ENCODE results near the gene TNPO3. TPM values are rescaled to one million over a fixed set of nuclear protein-coding genes. Genes with fewer than 3 reads are reported as not detected.

Gene TNPO3
- total RNA-seq = 39.9 and 40.5 TPM in 2 replicates

DNA sequence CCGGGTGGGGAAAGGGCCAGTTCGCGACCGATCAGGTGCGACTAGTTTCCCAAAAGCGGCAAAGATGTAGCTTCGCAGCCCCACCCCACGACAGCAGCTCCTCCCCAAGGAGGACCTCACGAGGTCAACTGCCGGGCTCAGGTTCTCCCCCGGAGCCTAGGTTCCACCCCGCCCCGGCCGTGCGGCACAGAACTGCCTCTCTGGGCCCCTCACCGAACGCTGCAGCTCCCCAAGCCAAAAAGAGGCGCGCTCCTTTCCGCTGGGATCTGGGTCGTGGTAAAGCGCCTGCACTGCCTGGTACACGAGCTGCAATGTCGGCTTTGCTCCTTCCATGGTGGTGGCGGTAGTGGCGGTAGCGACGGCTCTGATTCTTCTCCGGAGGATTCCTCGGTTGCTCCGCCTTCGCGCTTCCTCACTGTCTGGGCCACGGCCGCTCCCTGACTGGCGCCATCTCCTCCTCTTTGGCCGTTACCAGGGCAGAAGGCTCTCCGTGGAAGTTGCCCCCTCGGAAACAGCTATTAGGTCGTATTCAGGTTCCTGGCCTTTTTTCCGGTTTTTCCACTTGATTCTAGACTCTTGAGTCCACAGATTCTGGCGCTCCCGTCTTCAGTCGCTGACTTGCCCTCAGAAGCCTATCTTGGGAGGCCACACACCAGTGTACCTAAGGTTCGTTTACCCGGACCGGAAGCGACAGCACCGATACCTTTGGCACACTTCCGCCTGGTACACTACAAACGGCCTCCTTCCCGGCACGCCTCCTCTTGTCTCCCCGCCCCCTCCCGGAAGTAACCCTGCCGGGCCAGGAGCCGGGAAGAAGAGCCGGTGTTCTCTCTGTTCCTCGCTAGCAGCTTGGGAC is at the start of gene TNPO3:
TSS of gene TNPO3 (minus strand) at position 674 of the 856 bp plus-strand sequence. CDS start at position 333, 341 bp downstream.
- peak; percentile 87 to 91 for DNase-seq (ENCODE audit: low read depth in 2 of 2)

- DNase-seq (ENCODE audit: low read depth in 2 of 2) = no peak
Measured at GRCh38 chr7:129103561-129104324, 48.8 kb upstream of the TNPO3 start.

DNA sequence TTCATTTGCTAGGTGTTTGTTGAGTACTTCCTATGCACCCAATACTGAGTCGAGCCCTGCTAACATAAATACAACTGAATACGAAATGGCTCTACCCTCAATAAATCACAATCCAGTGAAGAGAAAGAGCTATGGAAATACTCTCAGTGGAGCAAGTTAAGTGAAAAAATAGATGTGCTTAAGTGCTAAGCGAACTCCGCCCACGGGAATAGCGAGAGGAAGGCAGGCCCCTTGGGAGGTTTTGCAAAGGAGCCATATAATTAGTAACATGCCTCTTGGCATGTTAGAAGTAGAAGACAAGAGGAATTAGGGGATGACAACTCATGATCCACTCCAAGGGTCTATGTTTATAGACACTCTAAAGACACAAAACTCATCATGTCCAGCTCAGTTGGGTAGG is 46.8 kb upstream of the TNPO3 start:
- DNase-seq (ENCODE audit: low read depth in 2 of 2) = no peak

DNA sequence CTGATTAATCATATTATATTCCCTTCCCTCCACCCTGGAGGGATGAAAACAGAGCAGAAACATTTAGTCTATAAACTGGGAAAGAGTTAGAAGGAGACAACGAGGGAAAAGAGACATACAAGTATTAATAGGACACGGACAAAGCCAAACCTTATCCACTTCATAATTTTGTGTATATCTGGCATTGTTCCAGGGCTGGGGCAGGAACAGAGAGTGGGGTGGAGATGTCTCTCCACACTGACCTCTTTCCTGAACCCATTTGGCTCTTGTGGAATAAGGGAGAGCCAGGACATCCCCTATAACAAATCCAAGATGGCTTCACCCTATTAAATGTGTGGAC is 45.9 kb upstream of the TNPO3 start:
- no peak for DNase-seq (ENCODE audit: low read depth in 2 of 2)

GRCh38 chr7:129098409-129099084 is 43.6 kb upstream of the TNPO3 start:
- DNase-seq (ENCODE audit: low read depth in 2 of 2) = no peak

GRCh38 chr7:129095258-129095657 is 40.3 kb upstream of the TNPO3 start:
- DNase-seq (ENCODE audit: low read depth in 2 of 2) = no peak

- no peak for DNase-seq (ENCODE audit: low read depth in 2 of 2)
Measured at GRCh38 chr7:129094501-129094900, 39.6 kb upstream of the TNPO3 start.

DNA sequence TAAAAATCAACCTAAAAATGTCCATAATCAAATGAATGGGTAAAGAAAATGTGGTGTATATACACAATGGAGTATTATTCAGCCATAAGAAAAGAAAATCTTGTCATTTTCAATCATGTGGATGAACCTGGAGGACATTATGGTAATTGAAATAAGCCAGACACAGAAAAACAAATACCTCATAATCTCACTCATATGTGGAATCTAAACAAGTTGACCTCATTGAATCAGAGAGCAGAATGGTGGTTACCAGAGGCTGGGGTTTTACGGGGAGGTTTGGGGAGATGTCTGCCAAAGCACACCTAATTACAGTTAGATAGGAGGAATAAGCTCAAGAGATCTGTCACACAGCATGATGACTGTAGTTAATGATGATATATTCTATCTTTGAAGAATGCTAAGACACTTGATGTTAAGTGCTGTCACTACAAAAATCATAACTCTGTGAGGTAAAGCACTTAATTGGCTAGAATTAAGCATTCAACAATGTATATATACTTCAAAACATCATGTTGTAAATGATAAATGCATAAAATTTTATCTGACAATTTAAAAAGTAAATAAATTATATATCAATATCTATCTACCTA is 39.1 kb upstream of the TNPO3 start:
- no peak for DNase-seq (ENCODE audit: low read depth in 2 of 2)

- peak; percentile 57 to 74 for DNase-seq (ENCODE audit: low read depth in 2 of 2)
Measured at GRCh38 chr7:129091484-129092002, 36.6 kb upstream of the TNPO3 start.

DNA sequence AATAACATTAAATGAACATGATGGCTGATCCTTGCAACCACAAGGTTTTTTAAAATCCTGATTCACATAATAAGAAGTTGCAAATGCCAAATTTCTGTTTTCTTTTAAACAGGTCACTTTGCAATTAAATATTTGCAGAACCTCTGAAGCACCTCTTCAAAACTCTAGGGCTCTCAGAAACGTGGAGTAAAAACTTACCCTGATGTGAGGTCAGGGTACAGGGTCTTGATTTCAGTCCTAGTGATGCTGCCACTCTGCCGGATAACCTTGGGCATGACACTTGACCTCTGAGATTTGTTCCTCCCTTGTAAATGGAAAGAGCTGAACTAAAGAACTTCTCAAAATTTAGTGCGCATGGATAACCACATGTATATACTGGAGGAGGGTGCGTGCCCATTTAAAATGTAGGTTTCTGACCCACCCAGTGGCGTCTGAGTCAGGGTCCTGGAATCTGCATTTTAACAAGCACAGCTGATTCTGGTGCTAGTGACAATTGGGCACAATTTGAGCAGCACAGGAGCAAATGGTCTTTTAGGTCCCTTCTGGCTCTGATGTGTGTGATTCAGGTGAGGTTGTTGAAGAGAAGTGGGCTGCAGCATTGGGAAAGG is 35.5 kb upstream of the TNPO3 start:
- DNase-seq (ENCODE audit: low read depth in 2 of 2) = no peak

DNA sequence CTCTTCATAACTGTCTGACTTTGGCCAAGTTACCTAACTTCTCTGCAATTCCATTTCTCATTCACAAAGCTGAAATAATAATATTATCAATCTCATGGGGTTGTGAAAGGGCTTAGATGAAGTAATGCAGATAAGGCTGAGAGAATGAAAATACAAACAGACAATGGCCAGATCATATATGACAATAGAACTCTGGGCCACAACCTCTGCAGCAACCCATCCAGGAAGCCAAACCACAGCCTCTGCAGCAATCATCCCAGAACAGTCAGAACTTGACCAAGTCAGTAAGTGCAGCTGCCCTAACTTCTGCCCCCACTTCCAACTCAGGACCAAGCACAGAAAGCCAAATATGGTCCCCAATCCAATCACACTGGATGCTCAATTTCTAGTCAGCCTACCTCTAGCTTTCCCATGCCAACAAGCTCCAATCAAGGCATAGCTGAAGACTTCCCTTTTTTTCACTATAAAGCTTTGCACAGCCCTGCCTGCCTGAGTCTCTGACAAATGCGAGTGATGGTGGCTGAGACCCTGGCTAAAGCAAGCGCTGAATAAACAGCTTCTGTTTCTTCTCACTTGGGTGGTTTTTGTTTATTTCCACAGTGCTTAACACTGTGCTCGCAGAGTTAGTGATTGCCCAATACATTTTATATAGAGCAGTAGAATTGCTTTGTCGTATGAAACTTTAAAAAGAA is 34.8 kb upstream of the TNPO3 start:
- no peak for DNase-seq (ENCODE audit: low read depth in 2 of 2)

GRCh38 chr7:129084801-129085551 is 30.1 kb upstream of the TNPO3 start:
- no peak for DNase-seq (ENCODE audit: low read depth in 2 of 2)

DNA sequence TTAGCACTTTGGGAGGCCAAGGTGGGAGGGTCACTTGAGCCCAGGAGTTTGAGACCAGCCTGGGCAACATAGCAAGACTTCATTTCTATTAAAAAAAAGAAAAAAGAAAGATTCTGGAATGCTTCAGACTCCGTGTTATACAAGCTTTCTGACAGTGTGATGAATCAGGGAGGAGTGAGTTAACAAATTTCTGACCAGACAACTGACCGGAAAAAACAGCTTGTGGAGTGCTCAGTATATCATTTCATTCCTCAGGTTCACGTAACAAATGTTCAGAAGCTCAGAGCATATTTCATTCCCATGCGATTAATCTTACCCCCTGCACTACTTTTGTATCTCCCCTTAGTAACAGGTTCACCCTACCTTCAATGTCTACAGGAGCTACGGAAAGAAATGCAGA is 28.6 kb upstream of the TNPO3 start:
- no peak for DNase-seq (ENCODE audit: low read depth in 2 of 2)

DNA sequence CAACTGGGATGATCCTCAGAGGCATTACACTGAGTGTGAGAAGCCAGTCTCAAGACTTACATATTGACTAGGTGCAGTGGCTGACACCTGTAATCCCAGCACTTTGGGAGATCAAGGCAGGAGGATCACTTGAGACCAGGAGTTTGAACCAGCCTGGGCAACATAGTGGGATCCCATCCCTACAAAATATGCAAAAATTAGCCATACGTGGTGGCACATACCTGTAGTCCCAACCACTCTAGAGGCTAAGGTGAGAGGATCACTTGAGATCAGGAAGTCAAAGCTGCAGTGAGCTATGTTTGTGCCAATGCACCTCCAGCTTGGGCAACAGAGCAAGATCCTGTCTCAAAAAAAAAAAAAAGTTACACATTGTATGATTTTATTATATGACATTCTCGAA is 23.5 kb upstream of the TNPO3 start:
- no peak for DNase-seq (ENCODE audit: low read depth in 2 of 2)

- no peak for DNase-seq (ENCODE audit: low read depth in 2 of 2)
Measured at GRCh38 chr7:129076886-129077285, 22.0 kb upstream of the TNPO3 start.

DNA sequence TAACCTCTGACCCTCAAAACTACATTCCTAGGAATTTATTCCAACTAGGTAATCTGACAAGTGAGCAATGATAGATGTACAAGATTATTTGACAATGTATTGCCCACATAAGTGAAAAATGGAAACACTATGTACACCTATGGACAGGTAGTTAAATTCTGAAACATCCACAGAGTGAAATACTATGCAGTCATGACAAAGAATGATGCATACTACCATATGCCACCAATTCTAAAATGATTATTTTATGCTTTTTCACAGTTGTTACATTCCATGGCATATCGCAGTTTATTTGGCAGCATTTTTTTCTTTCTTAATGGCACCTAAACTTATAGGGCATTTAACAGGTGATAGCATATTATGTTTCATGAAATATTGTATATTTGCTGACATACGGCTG is 20.1 kb upstream of the TNPO3 start:
- DNase-seq (ENCODE audit: low read depth in 2 of 2) = no peak

- DNase-seq (ENCODE audit: low read depth in 2 of 2) = no peak
Measured at GRCh38 chr7:129074361-129074871, 19.5 kb upstream of the TNPO3 start.

DNA sequence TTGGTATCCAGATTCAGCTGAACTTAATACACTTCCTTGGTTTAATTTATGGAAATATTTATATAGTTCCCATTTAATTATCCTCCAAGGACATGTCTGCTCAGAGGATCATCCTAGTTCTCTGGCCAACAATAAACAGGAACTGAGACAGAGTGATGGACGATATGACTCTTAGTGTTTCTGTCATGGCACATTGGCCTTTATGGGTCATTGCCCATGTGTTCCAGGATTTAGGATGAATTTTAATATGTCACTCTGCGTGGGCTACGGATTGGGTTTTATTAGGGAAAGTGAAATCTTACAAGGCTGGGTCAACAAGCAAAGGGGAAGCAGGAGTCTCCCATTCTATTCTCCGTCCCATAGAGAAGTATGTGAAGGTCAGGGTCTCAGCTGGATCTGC is 18.8 kb upstream of the TNPO3 start:
- no peak for DNase-seq (ENCODE audit: low read depth in 2 of 2)

- DNase-seq (ENCODE audit: low read depth in 2 of 2) = no peak
Measured at GRCh38 chr7:129073204-129073603, 18.3 kb upstream of the TNPO3 start.

Measured in lung microvascular endothelial cell (primary cell).